ENCODE measurements around the gene MCCD1. TPM values are rescaled to one million over a fixed set of nuclear protein-coding genes. Genes with fewer than 3 reads are reported as not detected.

MCCD1 gene
- total and polyA plus RNA-seq, 2 of the 13 experiments (the other 11 are each of a cell fraction or from before 2014, with no cell fraction given): 0.15 TPM; not detected in 1

DNA sequence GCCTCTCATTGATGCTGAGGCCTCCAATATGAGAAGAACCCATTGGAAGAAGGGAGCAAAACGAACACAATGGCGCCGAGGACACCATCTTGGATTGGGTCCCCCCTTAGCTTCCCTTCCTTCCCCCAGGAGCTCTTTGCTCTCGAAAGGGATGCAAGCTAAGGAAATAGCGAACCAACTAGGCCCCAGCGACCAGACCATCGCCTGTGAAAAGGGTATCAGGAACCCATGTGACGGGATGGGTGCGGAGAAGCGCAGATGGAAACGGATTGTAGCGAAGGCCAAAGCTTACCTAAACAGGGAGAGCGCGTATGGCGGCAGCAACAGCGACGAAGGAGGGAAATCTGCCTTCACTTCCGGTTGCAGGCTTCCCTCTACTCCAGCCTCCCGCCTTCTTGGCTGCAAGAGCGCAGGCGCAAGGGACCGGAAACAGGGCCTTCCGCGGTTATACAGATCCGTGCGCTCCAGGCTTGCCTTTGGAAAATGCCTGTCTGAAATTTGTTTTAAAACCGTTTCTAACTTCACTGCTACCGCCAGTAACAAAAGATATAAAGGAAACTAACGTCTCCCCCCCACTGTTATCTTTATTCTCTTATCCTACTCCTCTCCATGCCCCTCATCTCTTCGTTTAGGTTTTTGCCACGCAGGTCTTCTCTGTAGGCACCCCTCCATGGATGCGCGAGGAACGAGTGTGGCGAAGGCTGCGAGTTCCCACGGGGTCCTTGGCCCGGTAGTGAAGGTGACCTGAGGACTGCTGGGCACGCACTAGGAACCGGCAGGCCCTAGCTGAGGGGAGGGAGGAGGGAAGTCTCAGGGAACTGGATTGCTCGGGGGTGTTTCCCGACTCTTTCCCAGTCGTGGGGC is 13.1 kb downstream of the MCCD1 start, which contains the start of gene DDX39B (continued):
- peak; percentile 89 for TF ChIP-seq CREM (IDR thresholded peaks at IDR 0.05)
- TF ChIP-seq CREM (CRISPR knock-in tag; IDR thresholded peaks at IDR 0.05): no peak
- TF ChIP-seq, protein P1, sequence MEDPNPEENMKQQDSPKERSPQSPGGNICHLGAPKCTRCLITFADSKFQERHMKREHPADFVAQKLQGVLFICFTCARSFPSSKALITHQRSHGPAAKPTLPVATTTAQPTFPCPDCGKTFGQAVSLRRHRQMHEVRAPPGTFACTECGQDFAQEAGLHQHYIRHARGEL (CRISPR knock-in tag; IDR thresholded peaks at IDR 0.05): peak; percentile 41; the same call in 1 of the 2 replicates
- TF ChIP-seq SUZ12 (IDR thresholded peaks at IDR 0.05; ENCODE audit: low read depth, low read length): no peak
- TF ChIP-seq NR0B2 (CRISPR knock-in tag; IDR thresholded peaks at IDR 0.05): peak; percentile 95
- peak; percentile 67; the same call in 1 of the 2 replicates for TF ChIP-seq ZHX1 (CRISPR knock-in tag; IDR thresholded peaks at IDR 0.05; ENCODE audit: low read depth)
- TF ChIP-seq, protein P2, sequence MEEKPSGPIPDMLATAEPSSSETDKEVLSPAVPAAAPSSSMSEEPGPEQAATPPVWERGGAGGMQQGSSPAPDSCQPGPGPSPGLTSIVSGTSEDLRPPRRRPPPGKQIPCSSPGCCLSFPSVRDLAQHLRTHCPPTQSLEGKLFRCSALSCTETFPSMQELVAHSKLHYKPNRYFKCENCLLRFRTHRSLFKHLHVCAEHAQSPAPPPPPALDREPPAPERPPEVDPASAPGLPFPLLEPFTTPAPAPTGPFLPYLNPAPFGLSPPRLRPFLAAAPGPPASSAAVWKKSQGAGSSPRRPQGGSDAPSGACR (CRISPR knock-in tag; IDR thresholded peaks at IDR 0.05): peak; percentile 55
- peak; percentile 82; the same call in 1 of the 2 replicates for TF ChIP-seq ZNF160 (CRISPR knock-in tag; IDR thresholded peaks at IDR 0.05)
- TF ChIP-seq ZNF639 (CRISPR knock-in tag; conservative IDR thresholded peaks at IDR 0.05): peak; percentile 20
- peak; percentile 87; the same call in 1 of the 2 replicates for TF ChIP-seq ZNF225 (CRISPR knock-in tag; IDR thresholded peaks at IDR 0.05)
- TF ChIP-seq ISX (CRISPR knock-in tag; conservative IDR thresholded peaks at IDR 0.05): peak; percentile 77
- peak; percentile 68; the same call in 1 of the 2 replicates for TF ChIP-seq ZNF740 (CRISPR knock-in tag; IDR thresholded peaks at IDR 0.05)
- peak; percentile 63; the same call in 1 of the 2 replicates for TF ChIP-seq IRF2 (CRISPR knock-in tag; IDR thresholded peaks at IDR 0.05)
- TF ChIP-seq RAD51 (IDR thresholded peaks at IDR 0.05; ENCODE audit: borderline replicate concordance): no peak
- no peak for TF ChIP-seq ZBTB37 (CRISPR knock-in tag; IDR thresholded peaks at IDR 0.05)
- TF ChIP-seq ZNF605 (CRISPR knock-in tag; IDR thresholded peaks at IDR 0.05): peak; percentile 96
- peak; percentile 96 for TF ChIP-seq ELF1 (CRISPR knock-in tag; IDR thresholded peaks at IDR 0.05)
- TF ChIP-seq ZNF292 (CRISPR knock-in tag; IDR thresholded peaks at IDR 0.05; ENCODE audit: borderline replicate concordance, low read depth): peak; percentile 29; the same call in 1 of the 2 replicates
- TF ChIP-seq RNF2 (conservative IDR thresholded peaks at IDR 0.05; ENCODE audit: low read depth): peak; percentile 74; the same call in 1 of the 2 replicates
- no peak for TF ChIP-seq ZNF672 (CRISPR knock-in tag; IDR thresholded peaks at IDR 0.05)
- no peak for TF ChIP-seq NR2F2 (IDR thresholded peaks at IDR 0.05; ENCODE audit: borderline replicate concordance, low read depth)
- peak; percentile 95 for TF ChIP-seq ELF3 (CRISPR knock-in tag; IDR thresholded peaks at IDR 0.05)
- TF ChIP-seq ZSCAN20 (CRISPR knock-in tag; IDR thresholded peaks at IDR 0.05; ENCODE audit: borderline replicate concordance): 0 out of 2 replicates have a peak, but pooled peaks have one; percentile 67

Measured in HepG2 (cell line).